Cerebellar nuclear complex (tissue), 1 donor: ENCODE data around the gene ENPEP.

Source experiments
- DNase-seq, 2 experiments: peaks; one replicate each; lab custom pipeline; 2025; lab: John Stamatoyannopoulos, UW

Gene ENPEP

DNA sequence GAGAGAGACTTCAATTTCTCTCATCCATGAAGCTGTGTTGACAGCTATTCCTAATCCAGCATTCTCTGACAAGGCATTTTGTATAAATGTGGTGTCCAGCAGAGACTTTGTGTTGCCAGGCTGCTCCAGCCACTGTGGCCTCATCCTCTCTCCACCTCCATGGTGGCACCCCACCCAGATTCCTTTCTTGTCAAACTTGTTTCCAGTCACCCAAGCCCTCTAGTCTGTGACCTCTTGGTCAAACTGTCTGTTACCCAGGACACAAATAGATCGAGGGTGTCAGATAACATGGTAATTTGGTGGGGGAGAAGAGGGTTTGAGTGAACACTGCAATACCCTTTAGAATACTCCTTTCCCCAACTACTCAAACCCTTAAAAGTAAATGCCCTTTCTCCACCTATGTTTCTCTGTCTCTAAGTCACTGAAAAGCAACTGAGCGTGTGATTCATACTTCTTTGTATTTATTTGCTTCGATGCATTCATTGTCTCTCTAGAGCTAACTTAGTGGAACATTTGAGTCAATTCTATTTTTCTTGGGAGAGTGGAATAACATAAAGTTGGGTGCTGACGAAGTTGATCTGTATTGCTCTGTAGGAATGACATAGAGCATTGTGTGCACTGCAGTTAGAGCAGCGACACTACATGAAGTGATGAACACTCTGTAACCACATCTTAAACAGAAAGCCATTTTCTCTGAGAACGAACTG is 133.2 kb downstream of the ENPEP start:
- no peak for DNase-seq

DNA sequence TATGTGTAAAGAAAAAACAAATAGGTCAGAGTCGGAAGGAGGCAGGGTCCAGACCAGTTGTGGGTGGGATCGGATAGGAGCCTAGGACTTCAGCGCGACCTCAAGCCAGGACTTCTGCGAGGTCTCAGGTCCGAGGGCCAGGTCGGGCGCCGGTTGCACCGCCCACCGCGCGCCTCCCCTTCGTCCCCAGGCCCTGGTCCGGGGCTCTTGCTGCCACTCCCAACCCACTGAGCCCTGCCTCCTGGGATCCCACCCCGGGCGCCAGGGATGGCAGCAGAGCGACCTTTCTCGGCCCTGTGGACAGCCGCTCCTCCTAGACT is 134.6 kb downstream of the ENPEP start:
- no peak for DNase-seq

DNA sequence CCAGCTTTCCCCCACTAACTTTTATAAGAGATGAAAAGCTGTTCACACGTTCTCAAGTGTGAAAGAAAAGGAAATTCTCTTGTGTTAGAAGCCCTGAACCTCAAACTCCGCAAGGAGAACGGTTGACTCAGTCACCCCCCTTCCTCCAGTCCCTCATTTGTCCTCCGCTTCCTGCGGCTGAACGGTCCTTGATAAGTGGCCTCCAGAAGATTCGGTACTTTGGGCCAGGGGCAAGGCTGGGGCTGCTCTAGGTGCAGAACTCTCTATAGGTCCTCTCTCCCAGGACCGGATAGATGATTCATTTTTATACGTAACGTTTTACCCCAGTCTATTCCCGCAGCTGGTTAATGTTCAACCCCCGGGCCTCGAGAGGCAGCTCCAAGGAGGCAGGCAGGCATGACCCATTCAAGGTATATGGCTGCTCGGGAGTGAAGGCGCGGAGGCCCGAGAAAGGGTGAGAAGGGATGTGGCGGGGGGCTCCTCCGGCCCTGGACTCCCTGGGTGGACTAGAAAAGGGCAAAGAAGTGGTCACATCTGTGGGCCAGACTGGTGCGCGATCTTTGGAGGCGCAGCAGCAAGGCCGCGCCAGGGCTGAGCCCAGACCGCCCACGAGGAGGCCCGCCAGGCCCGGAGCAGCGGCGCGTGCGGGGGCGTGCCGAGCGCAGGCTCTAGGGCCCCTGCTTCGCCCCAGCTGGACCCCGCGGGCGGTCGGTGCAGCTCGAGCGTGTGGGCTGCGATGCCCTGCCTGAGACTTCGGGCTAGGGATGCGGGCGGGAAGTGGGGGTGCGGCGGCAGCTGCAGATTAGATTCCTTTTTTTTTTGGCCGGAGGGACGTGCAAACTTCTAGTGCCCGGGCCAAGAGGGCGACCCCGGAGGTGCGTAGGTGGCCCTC is 135.2 kb downstream of the ENPEP start:
- no peak for DNase-seq

DNA sequence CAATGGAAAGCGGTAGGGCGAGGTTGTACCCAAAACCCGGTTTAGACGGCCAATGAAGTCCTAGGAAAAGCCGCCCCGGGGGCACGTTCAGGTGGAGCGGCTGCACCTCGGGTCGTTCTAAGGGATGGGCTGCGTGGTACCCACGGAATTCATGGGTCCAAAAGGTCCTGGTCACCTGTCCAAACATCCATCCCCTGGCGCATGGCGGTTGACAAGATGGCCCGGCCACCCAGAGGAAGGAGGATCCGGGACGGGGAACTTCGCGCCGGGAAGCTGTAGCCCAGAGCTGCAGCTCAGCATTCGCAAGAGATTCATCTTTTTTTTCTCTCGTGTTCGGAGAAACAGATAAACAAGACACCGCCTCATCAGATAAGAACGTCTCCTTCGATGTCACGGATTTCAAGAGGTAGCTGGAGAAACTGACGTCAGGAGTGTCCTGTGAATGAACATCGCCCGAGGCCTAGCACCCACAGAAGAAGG is 136.1 kb downstream of the ENPEP start:
- no peak for DNase-seq

DNA sequence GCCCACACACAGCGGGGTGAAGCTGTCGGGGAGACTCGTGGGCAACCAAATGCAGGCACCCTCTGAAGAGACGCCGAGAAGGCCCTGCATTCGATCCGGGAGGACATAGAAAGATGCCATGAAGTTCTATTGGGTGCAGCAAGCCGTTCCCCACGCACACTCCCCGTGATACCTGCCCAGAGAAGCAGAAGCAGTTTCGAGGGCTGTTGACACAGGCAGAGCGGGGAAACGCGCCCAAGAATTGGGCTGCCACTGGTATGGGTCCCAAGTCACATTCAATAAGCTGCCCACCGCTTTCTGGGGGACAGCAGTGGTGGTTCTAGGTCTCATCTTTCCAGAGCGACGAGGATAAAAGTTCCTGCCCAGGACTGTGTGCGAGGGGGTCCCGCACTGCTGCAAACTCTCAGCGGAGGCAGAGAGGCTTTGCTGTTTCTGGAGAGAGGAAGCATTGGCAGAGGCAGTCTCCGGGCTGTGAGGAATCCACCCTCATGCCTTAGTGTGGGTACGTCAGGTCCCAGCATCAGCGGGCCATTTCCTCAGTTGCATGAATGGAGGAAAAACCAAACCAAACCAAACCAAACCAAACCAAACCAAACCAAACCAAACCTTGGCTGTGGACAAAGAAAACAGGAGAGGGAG is 136.8 kb downstream of the ENPEP start:
- DNase-seq = no peak

DNA sequence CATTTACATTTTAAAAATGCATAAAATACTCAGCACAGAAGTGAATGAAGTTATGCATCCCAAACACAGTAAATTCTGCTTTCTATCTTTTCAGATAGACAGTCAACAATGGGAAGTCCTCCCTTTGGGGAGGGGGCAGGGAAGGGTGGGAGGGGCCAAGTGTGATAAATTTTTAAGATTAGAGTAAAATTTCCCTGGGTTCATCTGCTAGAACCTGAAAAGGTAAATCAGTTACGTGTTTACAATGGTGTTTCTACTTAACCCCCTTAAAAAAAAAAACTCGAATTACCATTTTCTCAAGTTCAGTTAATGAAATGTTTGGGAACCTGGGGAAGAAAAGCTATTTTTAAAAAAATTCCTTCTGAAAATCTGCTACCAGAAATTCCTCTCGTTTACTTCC is 137.8 kb downstream of the ENPEP start:
- DNase-seq = no peak

GRCh38 chr4:110614173-110614963 is 138.4 kb downstream of the ENPEP start:
- DNase-seq = no peak
